ENCODE measurements around the gene AJUBA.
"Not testable (repeated sequence)": the region's sequence is repeated elsewhere in the genome, so short reads cannot be mapped to it uniquely, and the experiment has no call there.

The AJUBA gene

GRCh38 chr14:23013054-23013748 lies 30.9 kb upstream of the AJUBA start:
- H3K4me1 Mint-ChIP-seq: peaks cover 9% of the 10 kb centered on the region
- H3K27ac Mint-ChIP-seq: no peak overlapping the region
- no peaks in the 10 kb centered on the region for H3K27me3 Mint-ChIP-seq
- no peaks in the 10 kb centered on the region for H3K9me3 Mint-ChIP-seq
- no peak overlapping the region for H3K4me3 Mint-ChIP-seq
- no peak for ATAC-seq
- H3K36me3 Mint-ChIP-seq: no peaks in the 10 kb centered on the region

- no peaks in the 10 kb centered on the region for H3K36me3 Mint-ChIP-seq
- peak within 1 kb of the TSS; percentile 100 for H3K4me3 Mint-ChIP-seq
- no peaks in the 10 kb centered on the region for H3K9me3 Mint-ChIP-seq
- no peaks in the 10 kb centered on the region for H3K27me3 Mint-ChIP-seq
- H3K27ac Mint-ChIP-seq: peak within 1 kb of the TSS; percentile 98
- peaks cover 20% of the 10 kb centered on the region for H3K4me1 Mint-ChIP-seq
- ATAC-seq: peak; percentile 71
Measured at GRCh38 chr14:23009939-23010726, 27.8 kb upstream of the AJUBA start, which contains the start of gene C14orf93. Gene C14orf93, minus strand, starts transcription at chr14:23010143. Its CDS starts 11,120 bp downstream, at chr14:22999023.

- Mint-ChIP-seq H3K27ac (peak overlapping the region; percentile 98), H3K27me3 (no peaks in the 10 kb centered on the region), H3K4me1 (peaks cover 24% of the 10 kb centered on the region), H3K36me3 (no peaks in the 10 kb centered on the region), H3K9me3 (no peaks in the 10 kb centered on the region), H3K4me3 (peak overlapping the region; percentile 100)
- ATAC-seq: no peak
Measured at GRCh38 chr14:23009483-23009938, 27.2 kb upstream of the AJUBA start.

GRCh38 chr14:23008831-23009230 lies 26.5 kb upstream of the AJUBA start:
- Mint-ChIP-seq H3K9me3 (no peaks in the 10 kb centered on the region), H3K4me1 (peaks cover 24% of the 10 kb centered on the region), H3K36me3 (no peaks in the 10 kb centered on the region), H3K27me3 (no peaks in the 10 kb centered on the region), H3K4me3 (peak overlapping the region; percentile 41), H3K27ac (peak overlapping the region; percentile 72)
- no peak for ATAC-seq

- H3K9me3 Mint-ChIP-seq: no peaks in the 10 kb centered on the region
- peak; percentile 99 for ATAC-seq
- peaks cover 24% of the 10 kb centered on the region for H3K4me1 Mint-ChIP-seq
Measured at GRCh38 chr14:23006544-23007419, 24.4 kb upstream of the AJUBA start.

GRCh38 chr14:23006188-23006534 lies 23.8 kb upstream of the AJUBA start:
- peak overlapping the region; percentile 97 for H3K27ac Mint-ChIP-seq
- H3K9me3 Mint-ChIP-seq: no peaks in the 10 kb centered on the region
- H3K27me3 Mint-ChIP-seq: no peaks in the 10 kb centered on the region
- ATAC-seq: no peak
- H3K36me3 Mint-ChIP-seq: no peaks in the 10 kb centered on the region
- peak overlapping the region; percentile 87 for H3K4me3 Mint-ChIP-seq
- H3K4me1 Mint-ChIP-seq: peaks cover 24% of the 10 kb centered on the region

More at GRCh38 chr14:23006544-23007419, 24.4 kb upstream of the AJUBA start:
- no peaks in the 10 kb centered on the region for H3K36me3 Mint-ChIP-seq
- H3K4me3 Mint-ChIP-seq: peak overlapping the region; percentile 87
- H3K27me3 Mint-ChIP-seq: no peaks in the 10 kb centered on the region
- H3K27ac Mint-ChIP-seq: peak overlapping the region; percentile 97

- peak overlapping the region; percentile 87 for H3K4me3 Mint-ChIP-seq
- no peak for ATAC-seq
- no peaks in the 10 kb centered on the region for H3K27me3 Mint-ChIP-seq
- peak overlapping the region; percentile 97 for H3K27ac Mint-ChIP-seq
- H3K4me1 Mint-ChIP-seq: peaks cover 24% of the 10 kb centered on the region
- no peaks in the 10 kb centered on the region for H3K9me3 Mint-ChIP-seq
- H3K36me3 Mint-ChIP-seq: no peaks in the 10 kb centered on the region
Measured at GRCh38 chr14:23005451-23006187, 23.3 kb upstream of the AJUBA start.

- H3K27me3 Mint-ChIP-seq, H3K4me3 Mint-ChIP-seq, ATAC-seq, H3K36me3 Mint-ChIP-seq, H3K27ac Mint-ChIP-seq, H3K9me3 Mint-ChIP-seq: not testable (repeated sequence)
- peaks cover 24% of the 10 kb centered on the region for H3K4me1 Mint-ChIP-seq
Measured at GRCh38 chr14:23004274-23004673, 21.9 kb upstream of the AJUBA start.

GRCh38 chr14:23002592-23002991 lies 20.2 kb upstream of the AJUBA start:
- peaks cover 16% of the 10 kb centered on the region for H3K4me1 Mint-ChIP-seq
- no peak overlapping the region for H3K27ac Mint-ChIP-seq
- no peak for ATAC-seq
- no peaks in the 10 kb centered on the region for H3K9me3 Mint-ChIP-seq
- H3K36me3 Mint-ChIP-seq: no peaks in the 10 kb centered on the region
- H3K4me3 Mint-ChIP-seq: no peak overlapping the region
- H3K27me3 Mint-ChIP-seq: no peaks in the 10 kb centered on the region

GRCh38 chr14:23000860-23001259 lies 18.5 kb upstream of the AJUBA start:
- Mint-ChIP-seq H3K27me3 (no peaks in the 10 kb centered on the region), H3K4me1 (peaks cover 9% of the 10 kb centered on the region), H3K4me3 (no peak overlapping the region), H3K36me3 (no peaks in the 10 kb centered on the region), H3K9me3 (no peaks in the 10 kb centered on the region), H3K27ac (no peak overlapping the region)
- no peak for ATAC-seq

- Mint-ChIP-seq H3K9me3 (no peaks in the 10 kb centered on the region), H3K27ac (no peak overlapping the region), H3K27me3 (no peaks in the 10 kb centered on the region), H3K4me1 (no peaks in the 10 kb centered on the region), H3K4me3 (no peak overlapping the region), H3K36me3 (no peaks in the 10 kb centered on the region)
- ATAC-seq: no peak
Measured at GRCh38 chr14:22998329-22999012, 16.1 kb upstream of the AJUBA start.

- Mint-ChIP-seq H3K36me3 (no peaks in the 10 kb centered on the region), H3K27ac (no peak overlapping the region), H3K27me3 (no peaks in the 10 kb centered on the region), H3K4me1 (no peaks in the 10 kb centered on the region), H3K9me3 (no peaks in the 10 kb centered on the region), H3K4me3 (no peak overlapping the region)
- no peak for ATAC-seq
Measured at GRCh38 chr14:22997676-22998323, 15.4 kb upstream of the AJUBA start.

GRCh38 chr14:22996768-22997654 lies 14.7 kb upstream of the AJUBA start:
- Mint-ChIP-seq H3K36me3 (no peaks in the 10 kb centered on the region), H3K4me1 (no peaks in the 10 kb centered on the region), H3K27ac (no peak overlapping the region), H3K4me3 (no peak overlapping the region), H3K9me3 (no peaks in the 10 kb centered on the region), H3K27me3 (no peaks in the 10 kb centered on the region)
- no peak for ATAC-seq
